K562 (cell line): ENCODE measurements around the gene GALNS. TPM values are rescaled to one million over a fixed set of nuclear protein-coding genes. Genes with fewer than 3 reads are reported as not detected.

Experiments
- ARID1B ChIP-seq: fragments of 450-650 bp; IDR thresholded peaks from 2 replicates; pipeline ENCODE4 v1.6.1; 2016; ENCODE audit warnings: antibody characterized with exemption, mild to moderate bottlenecking, inconsistent platforms
- ASH1L ChIP-seq: fragments of 450-650 bp; IDR thresholded peaks from 2 replicates; pipeline ENCODE4 v1.6.1; 2018; ENCODE audit warnings: borderline replicate concordance, mild to moderate bottlenecking, low read depth; ENCODE audit not compliant: partially characterized antibody
- BCL6 ChIP-seq: fragments of 250-450 bp; sonication (Bioruptor Pico); IDR thresholded peaks from 2 replicates; pipeline ENCODE4 v1.4.0; 2020
- FOSL1 ChIP-seq: fragments of 200-800 bp; sonication (Bioruptor generic); conservative IDR thresholded peaks from 2 replicates; pipeline ENCODE4 v1.6.1; 2016; ENCODE audit warnings: missing genetic modification characterization, missing compliant biosample characterization
- GATAD2B ChIP-seq: fragments of 450-650 bp; IDR thresholded peaks from 2 replicates; pipeline ENCODE4 v1.6.1; 2017; ENCODE audit warnings: mild to moderate bottlenecking, borderline replicate concordance
- HDAC1 ChIP-seq, 2 experiments: fragments of 450-650 bp; IDR thresholded peaks; 2 replicates each; pipeline ENCODE4 v1.6.1; 2016 to 2017; ENCODE audit warnings: inconsistent platforms in 1 of 2, mild to moderate bottlenecking in 1 of 2, moderate library complexity in 1 of 2
- HDAC8 ChIP-seq: fragments of 450-650 bp; IDR thresholded peaks from 2 replicates; pipeline ENCODE4 v1.6.1; 2016; ENCODE audit warnings: mild to moderate bottlenecking, missing genetic modification characterization, moderate library complexity, missing compliant biosample characterization
- NCOR1 ChIP-seq: fragments of 450-650 bp; IDR thresholded peaks from 2 replicates; pipeline ENCODE4 v1.6.1; 2016; ENCODE audit warnings: mild to moderate bottlenecking, moderate library complexity
- PML ChIP-seq: IDR thresholded peaks from 2 replicates; pipeline ENCODE4 v1.6.1; 2012; ENCODE audit warnings: low read length, inconsistent platforms
- SNIP1 ChIP-seq: fragments of 450-650 bp; IDR thresholded peaks from 2 replicates; pipeline ENCODE4 v1.7.1; 2017; ENCODE audit warnings: low read depth, mild to moderate bottlenecking
- TAF1 ChIP-seq: IDR thresholded peaks from 2 replicates; pipeline ENCODE4 v1.6.1; 2011; ENCODE audit warnings: mild to moderate bottlenecking, low read length, moderate library complexity; ENCODE audit not compliant: insufficient read depth, control insufficient read depth, severe bottlenecking; ENCODE audit errors: extremely low read depth
- YY1 ChIP-seq, 3 experiments: IDR thresholded peaks; 2 replicates each; pipeline ENCODE4 v1.6.1; 2011; ENCODE audit warnings: low read length in 2 of 3, mild to moderate bottlenecking in 2 of 3, moderate library complexity in 2 of 3, borderline replicate concordance in 1 of 3, control low read depth in 1 of 3, low read depth in 1 of 3; ENCODE audit not compliant: insufficient read depth in 3 of 3, insufficient replicate concordance in 2 of 3, control insufficient read depth in 1 of 3, insufficient read length in 1 of 3; ENCODE audit errors: extremely low read depth in 1 of 3
- ZC3H8 ChIP-seq: fragments of 450-650 bp; IDR thresholded peaks from 2 replicates; pipeline ENCODE4 v1.6.1; 2017
- ZKSCAN8 ChIP-seq: fragments of 200-800 bp; sonication (Bioruptor generic); IDR thresholded peaks from 2 replicates; pipeline ENCODE4 v1.6.1; 2016; ENCODE audit warnings: missing genetic modification characterization, missing compliant biosample characterization
- ZNF766 ChIP-seq: fragments of 200-800 bp; sonication (Bioruptor generic); conservative IDR thresholded peaks from 2 replicates; pipeline ENCODE4 v1.6.1; 2016; ENCODE audit warnings: missing genetic modification characterization, missing compliant biosample characterization
- polyA plus RNA-seq, 8 experiments: library from polyadenylated mRNA; depleted of rRNA in 4 of 8; stranded (reverse) in 5 of 8; unstranded in 3 of 8; fragments of >200 nt; fragmentation: Nextera tagmentation in 2 of 8; fragmentation: Illumina TruSeq in 1 of 8; extraction: Ambion mirVana in 2 of 8; extraction: Trizol in 1 of 8; gene quantifications; 2 replicates each; pipeline versions ENCODE4 v1.2.1 to v1.2.3, GENCODE V29; 2011 to 2014; ENCODE audit warnings: inconsistent platforms in 1 of 8, missing spikeins in 1 of 8
- total RNA-seq, 7 experiments: library from RNA; depleted of rRNA in 6 of 7; stranded (reverse); fragments of >200 nt in 6 of 7; fragmentation: Illumina TruSeq in 2 of 7; extraction: Trizol in 2 of 7; gene quantifications; 2 replicates each; pipeline versions ENCODE4 v1.2.1 to v1.2.3, GENCODE V29; 2011 to 2021; ENCODE audit warnings: low replicate concordance in 1 of 7
- TF ChIP-seq, protein P1 (sequence below): fragments of 250-450 bp; sonication (Bioruptor Pico); IDR thresholded peaks from 2 replicates; pipeline ENCODE4 v1.8.0; 2021; ENCODE audit warnings: moderate library complexity, mild to moderate bottlenecking, inconsistent platforms
- TF ChIP-seq, protein P2 (sequence below): IDR thresholded peaks from 2 replicates; pipeline ENCODE4 v1.6.1; 2011; ENCODE audit warnings: borderline replicate concordance, low read depth, mild to moderate bottlenecking, moderate library complexity, low read length; ENCODE audit not compliant: insufficient read depth, poor library complexity, severe bottlenecking
- TF ChIP-seq, protein P3 (sequence below): fragments of 450-650 bp; IDR thresholded peaks from 2 replicates; pipeline ENCODE4 v1.7.0; 2016; ENCODE audit warnings: borderline replicate concordance
- TF ChIP-seq, protein P4 (sequence below): fragments of 250-450 bp; sonication (Bioruptor Pico); IDR thresholded peaks from 2 replicates; pipeline ENCODE4 v1.4.0; 2020; ENCODE audit warnings: mild to moderate bottlenecking
- TF ChIP-seq, protein P5 (sequence below): sonication (generic); formaldehyde crosslinking; IDR thresholded peaks from 2 replicates; pipeline ENCODE4 v1.8.1; 2022; ENCODE audit warnings: missing genetic modification reagents

Gene GALNS
- total and polyA plus RNA-seq, 9 of the 15 experiments (the other 6 are each of a cell fraction or from before 2014, with no cell fraction given): 0.38 to 13.2 (median 4.3) TPM

DNA sequence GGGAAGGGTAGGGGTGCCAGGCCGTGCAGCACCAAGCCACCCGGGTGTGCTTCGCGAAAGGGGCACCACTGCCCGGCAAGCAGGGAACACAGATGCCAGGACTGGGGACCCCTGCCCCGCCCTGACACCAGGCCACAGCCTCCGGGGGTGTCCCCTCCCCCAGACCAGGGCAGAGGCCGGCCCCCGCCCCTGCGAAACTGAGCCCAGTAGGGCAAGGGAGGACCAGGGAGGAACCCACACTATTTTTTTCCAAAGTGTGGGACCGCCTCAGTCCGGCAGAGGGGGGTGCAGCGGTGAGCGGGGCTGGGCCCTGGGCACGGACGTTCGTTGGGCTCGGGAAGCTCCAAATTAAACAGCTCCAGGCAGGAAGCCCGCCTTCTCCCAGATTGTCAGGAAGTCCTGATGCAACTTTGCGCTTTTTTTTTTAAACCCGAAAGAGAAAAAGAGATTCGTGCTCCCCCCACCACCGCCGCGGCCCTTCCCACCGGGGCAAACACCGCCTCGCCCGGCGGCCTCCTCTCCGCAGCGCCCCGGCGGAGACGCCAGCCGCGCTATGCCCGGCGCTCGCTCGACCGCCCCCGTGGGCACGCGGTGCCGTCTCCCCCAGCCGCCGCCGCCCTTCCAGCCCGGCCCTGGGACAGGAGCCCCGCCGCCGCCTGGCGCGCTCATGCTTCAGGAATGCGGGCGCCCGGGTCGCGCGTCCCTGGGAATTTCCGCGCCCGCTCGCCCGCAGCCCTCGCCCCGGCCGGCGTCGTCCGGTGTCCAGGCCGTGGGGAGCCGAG is 72.5 kb downstream of the GALNS start (continued):
- TF ChIP-seq TAF1 (peak; percentile 53), HDAC8 (tag) (no peak), ZKSCAN8 (CRISPR knock-in tag) (no peak), NCOR1 (no peak), FOSL1 (tag) (peak; percentile 44), PML (peak; percentile 35; the same call in 1 of the 2 replicates), ZC3H8 (no peak), BCL6 (CRISPR knock-in tag) (no peak), HDAC1 (IDR thresholded peaks at IDR 0.05) (0 out of 4 replicates have a peak, but pooled peaks of 1 of the 2 experiments have one; percentile 7), YY1 (IDR thresholded peaks at IDR 0.05; ENCODE audit: borderline replicate concordance in 1 of 3, control insufficient read depth in 1 of 3, extremely low read depth in 1 of 3, insufficient read depth in 3 of 3, insufficient read length in 1 of 3, insufficient replicate concordance in 2 of 3, low read depth in 1 of 3, low read length in 2 of 3) (peak in 1 of 3 experiments; percentile 46), SNIP1 (no peak), ARID1B (no peak), GATAD2B (0 out of 2 replicates have a peak, but pooled peaks have one; percentile 16), ASH1L (no peak), ZNF766 (no peak)
- TF ChIP-seq, protein P1, sequence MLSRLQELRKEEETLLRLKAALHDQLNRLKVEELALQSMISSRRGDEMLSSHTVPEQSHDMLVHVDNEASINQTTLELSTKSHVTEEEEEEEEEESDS (CRISPR knock-in tag): no peak
- TF ChIP-seq, protein P2, sequence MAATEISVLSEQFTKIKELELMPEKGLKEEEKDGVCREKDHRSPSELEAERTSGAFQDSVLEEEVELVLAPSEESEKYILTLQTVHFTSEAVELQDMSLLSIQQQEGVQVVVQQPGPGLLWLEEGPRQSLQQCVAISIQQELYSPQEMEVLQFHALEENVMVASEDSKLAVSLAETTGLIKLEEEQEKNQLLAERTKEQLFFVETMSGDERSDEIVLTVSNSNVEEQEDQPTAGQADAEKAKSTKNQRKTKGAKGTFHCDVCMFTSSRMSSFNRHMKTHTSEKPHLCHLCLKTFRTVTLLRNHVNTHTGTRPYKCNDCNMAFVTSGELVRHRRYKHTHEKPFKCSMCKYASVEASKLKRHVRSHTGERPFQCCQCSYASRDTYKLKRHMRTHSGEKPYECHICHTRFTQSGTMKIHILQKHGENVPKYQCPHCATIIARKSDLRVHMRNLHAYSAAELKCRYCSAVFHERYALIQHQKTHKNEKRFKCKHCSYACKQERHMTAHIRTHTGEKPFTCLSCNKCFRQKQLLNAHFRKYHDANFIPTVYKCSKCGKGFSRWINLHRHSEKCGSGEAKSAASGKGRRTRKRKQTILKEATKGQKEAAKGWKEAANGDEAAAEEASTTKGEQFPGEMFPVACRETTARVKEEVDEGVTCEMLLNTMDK: no peak
- TF ChIP-seq, protein P3, sequence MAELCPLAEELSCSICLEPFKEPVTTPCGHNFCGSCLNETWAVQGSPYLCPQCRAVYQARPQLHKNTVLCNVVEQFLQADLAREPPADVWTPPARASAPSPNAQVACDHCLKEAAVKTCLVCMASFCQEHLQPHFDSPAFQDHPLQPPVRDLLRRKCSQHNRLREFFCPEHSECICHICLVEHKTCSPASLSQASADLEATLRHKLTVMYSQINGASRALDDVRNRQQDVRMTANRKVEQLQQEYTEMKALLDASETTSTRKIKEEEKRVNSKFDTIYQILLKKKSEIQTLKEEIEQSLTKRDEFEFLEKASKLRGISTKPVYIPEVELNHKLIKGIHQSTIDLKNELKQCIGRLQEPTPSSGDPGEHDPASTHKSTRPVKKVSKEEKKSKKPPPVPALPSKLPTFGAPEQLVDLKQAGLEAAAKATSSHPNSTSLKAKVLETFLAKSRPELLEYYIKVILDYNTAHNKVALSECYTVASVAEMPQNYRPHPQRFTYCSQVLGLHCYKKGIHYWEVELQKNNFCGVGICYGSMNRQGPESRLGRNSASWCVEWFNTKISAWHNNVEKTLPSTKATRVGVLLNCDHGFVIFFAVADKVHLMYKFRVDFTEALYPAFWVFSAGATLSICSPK: no peak
- TF ChIP-seq, protein P4, sequence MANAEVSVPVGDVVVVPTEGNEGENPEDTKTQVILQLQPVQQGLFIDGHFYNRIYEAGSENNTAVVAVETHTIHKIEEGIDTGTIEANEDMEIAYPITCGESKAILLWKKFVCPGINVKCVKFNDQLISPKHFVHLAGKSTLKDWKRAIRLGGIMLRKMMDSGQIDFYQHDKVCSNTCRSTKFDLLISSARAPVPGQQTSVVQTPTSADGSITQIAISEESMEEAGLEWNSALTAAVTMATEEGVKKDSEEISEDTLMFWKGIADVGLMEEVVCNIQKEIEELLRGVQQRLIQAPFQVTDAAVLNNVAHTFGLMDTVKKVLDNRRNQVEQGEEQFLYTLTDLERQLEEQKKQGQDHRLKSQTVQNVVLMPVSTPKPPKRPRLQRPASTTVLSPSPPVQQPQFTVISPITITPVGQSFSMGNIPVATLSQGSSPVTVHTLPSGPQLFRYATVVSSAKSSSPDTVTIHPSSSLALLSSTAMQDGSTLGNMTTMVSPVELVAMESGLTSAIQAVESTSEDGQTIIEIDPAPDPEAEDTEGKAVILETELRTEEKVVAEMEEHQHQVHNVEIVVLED (CRISPR knock-in tag): no peak
- TF ChIP-seq, protein P5, sequence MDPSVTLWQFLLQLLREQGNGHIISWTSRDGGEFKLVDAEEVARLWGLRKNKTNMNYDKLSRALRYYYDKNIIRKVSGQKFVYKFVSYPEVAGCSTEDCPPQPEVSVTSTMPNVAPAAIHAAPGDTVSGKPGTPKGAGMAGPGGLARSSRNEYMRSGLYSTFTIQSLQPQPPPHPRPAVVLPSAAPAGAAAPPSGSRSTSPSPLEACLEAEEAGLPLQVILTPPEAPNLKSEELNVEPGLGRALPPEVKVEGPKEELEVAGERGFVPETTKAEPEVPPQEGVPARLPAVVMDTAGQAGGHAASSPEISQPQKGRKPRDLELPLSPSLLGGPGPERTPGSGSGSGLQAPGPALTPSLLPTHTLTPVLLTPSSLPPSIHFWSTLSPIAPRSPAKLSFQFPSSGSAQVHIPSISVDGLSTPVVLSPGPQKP (CRISPR knock-in tag): no peak
